Embryonic facial prominence (tissue), 1 donor: ENCODE data around the gene PXYLP1.

ENCODE experiments used
- DNase-seq: peaks from one replicate; pipeline ENCODE4 v3.0.0-alpha.2; 2016; ENCODE audit errors: extremely low spot score

Gene PXYLP1

GRCh38 chr3:141249041-141249440 lies 17.4 kb downstream of the PXYLP1 start:
- no peak for DNase-seq

DNA sequence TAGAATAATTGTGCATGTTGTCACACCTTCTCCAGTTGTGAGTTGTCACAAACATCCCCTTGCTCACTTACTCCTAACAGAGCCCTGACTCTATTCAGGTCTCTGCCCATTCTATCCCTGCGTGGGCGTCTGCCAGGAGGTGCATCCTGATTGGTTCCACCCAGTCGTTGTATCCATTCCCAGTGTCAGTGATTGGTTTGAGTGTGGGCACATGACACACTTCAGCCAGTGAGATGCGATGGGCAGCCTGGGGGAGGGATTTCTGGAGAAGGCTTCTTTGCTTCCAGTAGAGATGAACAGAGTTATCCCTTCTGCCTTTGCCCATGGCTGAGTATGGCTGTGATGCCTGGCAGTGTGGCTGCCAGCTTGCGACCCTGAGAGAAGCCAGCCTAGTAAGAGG lies 18.7 kb downstream of the PXYLP1 start:
- DNase-seq = no peak

GRCh38 chr3:141250828-141251227 lies 19.2 kb downstream of the PXYLP1 start:
- DNase-seq = no peak

DNA sequence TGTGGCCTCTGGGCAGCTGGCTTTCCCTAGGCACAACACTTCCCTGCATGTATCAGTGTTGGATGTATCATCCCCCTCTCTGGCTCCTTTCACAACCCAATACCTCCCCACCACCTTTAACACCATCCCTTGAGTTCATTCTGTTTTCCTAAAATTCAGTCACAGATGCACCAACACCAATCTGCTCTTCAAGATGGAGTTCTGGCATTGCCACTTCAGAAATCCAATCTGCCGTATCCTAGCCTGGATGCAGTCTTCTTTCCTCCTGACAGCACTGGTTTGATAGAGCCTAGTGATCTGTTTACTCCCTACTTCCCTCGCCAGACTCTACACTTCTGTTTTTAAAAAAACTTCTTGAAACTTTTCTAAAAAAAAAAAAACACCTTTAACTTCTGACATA lies 21.7 kb downstream of the PXYLP1 start:
- no peak for DNase-seq

- no peak for DNase-seq
Observed at GRCh38 chr3:141253811-141254210, 22.2 kb downstream of the PXYLP1 start.

DNA sequence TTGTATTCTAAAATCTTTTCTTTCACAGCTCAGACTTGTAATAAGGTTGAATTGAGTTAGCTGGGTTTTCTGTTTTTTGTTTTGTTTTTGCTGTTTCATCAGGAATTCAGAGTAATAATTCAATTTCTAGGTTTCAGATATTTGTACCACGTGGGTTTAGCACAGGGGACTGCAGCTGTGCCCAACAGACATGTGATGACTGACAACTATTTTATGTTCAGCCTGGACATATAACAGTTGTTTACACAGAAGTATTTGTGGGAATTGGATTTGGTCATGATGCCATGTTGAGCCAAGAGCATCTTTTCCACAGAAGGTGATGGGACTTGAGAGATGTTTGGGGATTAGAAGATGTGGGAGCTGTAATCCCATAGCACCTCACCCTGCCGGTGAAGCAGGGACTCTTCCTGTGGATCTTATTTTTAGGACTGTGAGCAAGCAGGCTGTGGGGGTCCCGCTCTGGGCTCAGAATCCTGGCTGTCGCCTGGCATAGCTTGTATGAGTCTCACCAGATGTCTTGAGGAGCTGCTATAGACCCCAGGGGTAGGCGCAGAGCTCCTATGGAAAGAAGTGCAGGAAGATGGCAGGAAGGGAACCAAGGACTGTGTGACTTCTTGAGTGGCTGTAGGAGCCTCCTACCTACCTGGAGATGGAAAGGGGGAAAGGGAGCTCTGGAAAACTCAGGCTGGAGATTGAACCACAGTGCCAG lies 23.7 kb downstream of the PXYLP1 start:
- no peak for DNase-seq

DNA sequence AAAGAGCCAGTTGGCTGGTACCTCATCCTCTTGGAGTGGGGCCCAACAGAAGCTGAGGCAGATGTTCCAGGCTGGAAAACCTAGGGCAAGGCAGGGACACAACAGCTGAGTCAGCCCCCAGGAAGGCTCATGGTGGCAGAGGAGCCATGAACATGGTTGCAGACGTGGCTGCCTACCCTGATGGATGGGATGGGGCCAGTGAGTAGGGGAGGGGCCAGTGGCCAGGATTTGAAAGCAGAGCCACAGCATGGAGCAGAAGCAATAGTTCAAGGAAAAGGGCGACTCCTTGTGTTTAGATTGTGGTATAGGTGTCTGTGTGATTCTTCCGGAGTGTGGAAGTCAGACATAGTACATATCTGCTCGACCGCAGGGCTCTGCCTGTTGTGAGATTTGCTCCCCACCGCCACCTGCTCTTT lies 24.2 kb downstream of the PXYLP1 start:
- no peak for DNase-seq

GRCh38 chr3:141256820-141257219 lies 25.2 kb downstream of the PXYLP1 start:
- DNase-seq = no peak

GRCh38 chr3:141257961-141258360 lies 26.3 kb downstream of the PXYLP1 start:
- no peak for DNase-seq

DNA sequence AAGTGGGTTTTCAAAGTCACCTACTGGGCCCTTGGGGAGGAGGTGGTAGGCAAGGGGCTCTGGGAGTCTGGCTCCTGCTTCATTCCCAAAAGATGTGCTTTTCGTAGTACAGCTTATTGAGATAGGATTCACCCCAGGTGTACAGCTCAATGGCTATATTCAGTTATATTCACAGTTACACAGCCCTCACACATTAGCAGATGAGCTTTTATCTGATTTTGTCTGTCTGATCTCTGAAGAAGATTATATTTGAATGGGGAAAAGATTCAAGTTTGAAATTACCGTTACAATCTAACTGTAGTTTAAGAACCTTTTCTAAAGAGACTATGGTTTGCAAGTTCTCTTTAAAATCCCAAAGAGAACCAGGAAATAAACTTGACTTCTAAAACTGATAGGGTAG lies 27.3 kb downstream of the PXYLP1 start:
- no peak for DNase-seq

DNA sequence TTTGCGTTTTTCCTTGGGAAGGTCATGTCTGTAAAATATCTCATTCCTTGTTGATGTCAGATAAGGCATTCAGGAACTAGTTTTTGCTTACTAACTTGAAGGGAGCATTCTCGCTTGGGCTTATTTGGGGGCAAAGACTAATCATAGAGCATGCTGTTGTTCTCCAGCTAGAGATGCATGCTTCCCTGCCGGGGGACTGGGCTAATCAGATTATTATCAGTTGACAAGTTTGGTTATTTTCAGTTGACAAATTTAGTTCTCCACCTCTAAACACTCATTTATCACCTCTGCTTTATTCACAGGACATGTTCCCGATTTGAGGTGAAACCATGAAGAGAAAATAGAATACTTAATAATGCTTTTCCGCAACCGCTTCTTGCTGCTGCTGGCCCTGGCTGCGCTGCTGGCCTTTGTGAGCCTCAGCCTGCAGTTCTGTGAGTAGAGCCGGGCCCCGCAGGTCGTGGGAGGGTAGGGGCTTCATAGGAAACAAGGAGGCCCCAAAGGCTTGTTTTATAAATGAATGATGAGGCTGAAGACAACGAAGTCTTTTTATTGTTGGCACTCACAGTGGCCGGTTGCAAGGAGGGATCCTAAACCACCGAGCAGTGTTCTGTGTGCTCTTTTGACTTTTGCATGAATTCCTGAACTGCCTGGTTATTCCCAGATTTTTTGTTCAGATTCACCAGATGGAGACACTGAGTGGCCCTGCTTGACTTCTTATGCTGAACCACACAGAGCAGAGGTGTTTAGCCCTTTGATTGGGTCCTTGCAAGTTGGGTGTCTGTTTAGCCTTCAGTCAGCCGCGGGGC lies 28.4 kb downstream of the PXYLP1 start:
- no peak for DNase-seq

GRCh38 chr3:141260630-141260927 lies 29.0 kb downstream of the PXYLP1 start:
- no peak for DNase-seq

DNA sequence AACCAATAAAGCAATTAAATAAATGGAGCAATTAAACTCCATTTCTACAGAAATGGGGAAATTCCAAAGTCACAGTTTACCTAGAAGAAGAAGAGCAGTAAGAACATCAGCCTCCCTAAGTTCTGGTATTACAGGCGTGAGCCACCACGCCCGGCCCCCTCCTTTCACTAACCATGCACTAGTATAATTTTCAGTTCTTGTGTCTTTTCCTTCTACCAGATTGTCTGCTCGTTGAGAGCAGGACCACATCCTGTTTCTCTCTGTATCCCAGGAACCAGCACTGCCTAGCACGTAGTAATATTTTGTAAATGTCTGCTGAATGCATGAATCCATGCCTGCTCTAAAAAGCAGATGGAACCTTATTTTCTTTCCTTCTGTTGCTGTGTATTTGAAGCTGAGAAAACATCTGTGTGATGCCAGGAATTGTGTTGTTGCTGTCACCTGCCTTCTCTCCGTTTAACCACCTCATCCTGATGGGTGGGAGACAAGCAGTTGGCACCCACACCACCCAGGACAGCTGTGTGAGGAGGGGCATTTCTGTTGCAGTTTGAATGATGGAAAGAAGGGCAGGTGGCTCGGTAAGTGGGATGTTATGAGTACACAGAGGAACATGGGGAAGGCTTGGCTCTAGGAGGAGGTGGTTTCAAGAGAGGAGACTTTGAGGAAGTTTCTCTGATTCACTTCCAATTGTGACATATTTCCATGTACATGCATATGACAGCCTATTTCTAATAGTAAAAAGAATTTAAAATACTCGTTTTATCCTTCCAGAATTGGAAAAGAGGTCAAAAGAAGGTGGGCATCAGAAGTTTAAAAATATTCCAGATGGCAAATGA lies 30.1 kb downstream of the PXYLP1 start:
- no peak for DNase-seq

- DNase-seq = no peak
Observed at GRCh38 chr3:141262308-141262705, 30.7 kb downstream of the PXYLP1 start.

- DNase-seq = no peak
Observed at GRCh38 chr3:141266186-141266585, 34.6 kb downstream of the PXYLP1 start.

DNA sequence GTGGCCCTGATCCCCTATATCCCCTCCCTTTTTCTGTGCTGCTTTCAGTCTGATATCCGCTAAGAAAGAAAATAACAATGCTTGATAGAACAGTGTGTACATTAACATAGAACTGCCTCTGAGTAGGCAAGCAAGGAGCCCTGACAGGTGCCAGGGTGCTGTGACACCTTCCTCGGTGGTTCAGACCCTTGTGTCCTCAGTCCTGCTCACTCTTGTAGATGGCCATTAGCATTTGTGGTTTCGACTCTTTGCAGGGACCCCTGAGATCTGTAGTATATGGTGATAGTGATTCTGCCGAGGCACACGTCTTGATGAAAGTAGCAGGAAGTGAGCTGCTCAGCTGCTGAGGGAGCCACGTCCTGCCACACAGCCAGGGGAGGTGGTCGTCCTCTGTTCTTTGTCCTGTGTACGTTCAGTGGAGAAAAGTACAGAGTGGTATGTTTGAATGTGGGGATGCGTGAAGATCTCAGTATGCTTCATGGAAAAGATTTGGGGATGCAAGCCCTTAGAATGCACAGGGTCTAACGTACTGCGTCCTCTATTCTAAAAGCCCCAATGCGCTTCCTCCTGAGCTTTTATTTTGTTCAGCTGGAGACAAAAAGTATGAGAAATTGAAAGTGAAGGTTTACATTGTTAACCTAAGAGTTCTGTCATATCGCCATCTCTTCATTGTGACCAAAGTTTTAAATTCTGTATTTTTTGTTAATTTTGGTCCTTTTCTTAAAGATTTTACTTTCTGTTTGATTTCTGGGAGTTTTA lies 35.4 kb downstream of the PXYLP1 start:
- DNase-seq = no peak

GRCh38 chr3:141267629-141268028 lies 36.0 kb downstream of the PXYLP1 start:
- no peak for DNase-seq

DNA sequence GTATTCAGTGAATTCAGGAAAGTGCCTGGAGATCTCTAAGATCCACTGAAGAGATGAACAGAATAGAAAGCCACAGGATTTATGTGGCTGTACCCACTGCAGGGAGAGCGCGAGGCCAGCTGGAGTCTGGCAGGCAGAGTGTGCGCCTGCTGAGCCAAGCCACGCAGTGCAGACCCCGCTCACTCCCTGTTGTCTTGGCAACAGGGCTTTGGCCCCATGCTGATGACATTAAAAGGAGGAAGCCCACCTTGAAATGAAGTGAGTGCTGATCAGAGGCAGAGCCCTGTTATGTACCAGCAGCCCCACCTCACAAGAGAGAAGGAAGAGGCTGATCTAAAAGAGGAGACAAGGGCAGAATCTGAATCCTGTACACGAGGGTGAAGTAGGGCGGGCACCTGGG lies 36.7 kb downstream of the PXYLP1 start:
- no peak for DNase-seq

- DNase-seq = no peak
Observed at GRCh38 chr3:141268791-141269190, 37.2 kb downstream of the PXYLP1 start.

DNA sequence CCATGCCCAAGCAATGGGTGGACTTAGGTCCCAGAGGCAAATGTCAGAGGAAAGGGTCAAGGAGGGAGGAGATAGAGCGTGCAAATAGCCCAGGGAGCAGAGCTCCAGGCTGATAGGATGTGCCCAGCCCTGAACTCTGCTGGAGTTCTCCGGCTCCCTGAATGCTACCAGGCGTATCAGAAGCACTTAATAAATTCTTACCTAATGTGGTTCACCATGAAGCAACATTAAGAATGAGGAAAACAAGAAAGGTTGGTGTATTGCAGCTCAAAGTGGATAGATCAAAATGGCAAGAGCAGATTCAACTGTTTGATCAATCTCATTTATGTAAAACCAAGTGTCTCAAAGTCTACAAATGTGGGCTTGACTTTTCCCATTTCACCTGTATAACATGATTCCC lies 38.3 kb downstream of the PXYLP1 start:
- no peak for DNase-seq

DNA sequence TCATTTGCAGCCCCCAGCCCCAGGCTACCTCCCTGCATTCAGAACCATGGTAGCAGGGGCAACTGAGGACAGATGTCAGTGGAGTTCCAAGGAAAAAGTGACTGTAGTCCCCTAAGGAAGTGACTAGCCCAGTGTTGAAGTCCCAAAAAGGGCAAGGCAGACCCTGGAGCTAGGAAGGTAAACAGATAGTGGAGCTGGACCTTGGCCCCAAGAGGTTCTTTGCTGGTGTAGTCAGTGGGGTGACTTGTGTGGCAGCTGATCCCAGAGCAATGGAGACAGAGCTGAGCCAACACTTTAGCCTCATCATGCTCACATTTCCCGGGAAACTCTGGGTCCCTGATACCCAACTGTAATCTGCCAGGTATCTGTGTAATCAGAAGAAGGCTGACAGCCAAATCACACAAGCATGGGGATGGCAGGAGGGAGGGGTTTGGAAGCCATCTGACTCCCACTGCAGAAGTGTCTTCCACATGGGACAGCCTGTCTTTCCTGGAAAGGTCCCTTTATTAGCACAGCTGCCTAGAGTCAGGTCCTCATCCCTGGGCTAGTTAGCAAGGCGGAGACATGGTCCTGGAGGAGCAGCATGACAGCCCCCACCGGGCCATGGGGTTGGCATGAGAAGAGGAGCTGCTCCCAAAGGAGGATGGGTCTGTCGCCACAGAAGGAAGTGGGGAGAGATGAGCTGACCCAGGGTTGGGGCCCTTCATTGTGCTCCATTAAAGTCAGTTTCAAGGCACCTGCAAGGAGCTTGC lies 39.8 kb downstream of the PXYLP1 start:
- no peak for DNase-seq
